GM19397 (cell line): ENCODE results near the gene SOST.

Experiments
- ATAC-seq: cut with Tn5 transposase; IDR thresholded peaks from one replicate; pipeline ENCODE4 v1.9.1; 2021; ENCODE audit warnings: mild to moderate bottlenecking, moderate library complexity; ENCODE audit not compliant: unreplicated experiment

Gene SOST

DNA sequence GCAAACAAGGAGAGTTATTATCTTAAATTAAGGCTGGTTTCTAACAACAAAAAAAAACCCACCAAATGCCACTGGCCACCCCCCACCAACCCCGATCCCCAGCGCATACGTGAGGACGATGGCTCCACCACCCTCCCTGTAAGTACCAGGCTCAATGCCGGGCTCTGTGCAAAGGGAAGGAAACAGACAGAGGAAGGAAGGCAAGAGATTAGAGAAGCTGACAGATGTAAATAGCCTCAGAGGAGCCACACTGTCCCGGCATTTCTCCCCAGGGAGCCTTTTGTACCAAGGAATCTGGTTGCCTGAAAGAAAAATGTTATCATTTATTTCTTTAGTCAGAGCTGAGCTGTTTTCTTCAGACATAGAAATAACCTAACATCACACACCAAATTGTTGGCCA, 13.1 kb downstream of the SOST start:
- ATAC-seq: no peak

DNA sequence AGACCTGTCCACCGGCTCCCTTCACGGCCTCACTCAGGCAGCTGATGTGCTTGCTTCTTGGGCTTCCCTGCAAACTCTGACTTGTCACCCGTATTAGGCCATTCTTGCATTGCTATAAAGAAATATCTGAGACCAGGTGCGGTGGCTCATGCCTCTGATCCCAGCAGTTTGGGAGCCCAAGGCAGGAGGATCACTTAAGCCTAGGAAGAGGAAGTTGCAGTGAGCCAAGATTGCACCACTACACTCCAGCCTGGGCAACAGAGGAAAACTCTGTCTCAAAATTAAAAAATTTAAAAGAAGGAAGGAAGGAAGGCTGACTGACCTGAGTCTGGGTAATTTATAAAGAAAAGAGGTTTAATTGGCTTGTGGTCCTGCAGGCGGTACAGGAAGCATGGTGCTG, 17.0 kb downstream of the SOST start:
- ATAC-seq: no peak

DNA sequence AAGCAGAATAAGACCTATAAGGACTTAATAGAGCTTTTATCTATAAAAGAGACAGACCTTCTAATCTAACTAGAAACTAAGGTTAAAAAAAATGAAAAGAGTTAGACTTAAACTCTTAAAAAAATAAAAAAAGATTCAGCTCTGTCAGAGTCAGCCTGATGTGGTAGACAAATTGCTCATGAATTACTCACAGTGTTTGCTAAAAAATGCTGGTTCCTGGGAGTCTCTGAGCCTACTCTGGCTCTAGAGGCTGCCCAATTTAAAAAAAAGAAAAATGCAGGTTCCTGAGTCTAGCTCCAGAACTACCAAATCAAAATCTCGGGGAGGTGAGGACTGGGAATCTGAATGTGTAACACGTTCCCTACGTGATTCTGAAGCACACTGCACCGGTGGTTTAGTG, 18.1 kb downstream of the SOST start:
- ATAC-seq: no peak

DNA sequence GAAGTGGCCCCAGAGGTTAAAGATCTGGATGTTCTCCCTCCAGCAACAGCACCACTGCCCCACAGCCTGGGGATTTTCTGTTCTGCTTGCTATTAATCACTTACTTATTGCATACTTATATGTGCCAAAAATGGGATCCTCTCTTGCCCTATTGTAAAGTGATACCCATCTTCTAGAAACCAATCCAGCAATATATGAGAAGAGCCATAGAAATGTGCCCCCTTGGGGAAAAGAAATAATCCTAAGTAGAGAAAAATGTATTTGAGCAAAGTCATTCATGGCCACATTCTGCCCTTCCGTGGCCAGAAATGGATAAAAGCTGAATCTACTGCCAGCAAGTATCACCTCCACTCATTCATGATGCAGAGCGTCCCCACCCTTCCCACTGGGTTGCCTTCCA, 20.9 kb downstream of the SOST start:
- ATAC-seq: no peak

DNA sequence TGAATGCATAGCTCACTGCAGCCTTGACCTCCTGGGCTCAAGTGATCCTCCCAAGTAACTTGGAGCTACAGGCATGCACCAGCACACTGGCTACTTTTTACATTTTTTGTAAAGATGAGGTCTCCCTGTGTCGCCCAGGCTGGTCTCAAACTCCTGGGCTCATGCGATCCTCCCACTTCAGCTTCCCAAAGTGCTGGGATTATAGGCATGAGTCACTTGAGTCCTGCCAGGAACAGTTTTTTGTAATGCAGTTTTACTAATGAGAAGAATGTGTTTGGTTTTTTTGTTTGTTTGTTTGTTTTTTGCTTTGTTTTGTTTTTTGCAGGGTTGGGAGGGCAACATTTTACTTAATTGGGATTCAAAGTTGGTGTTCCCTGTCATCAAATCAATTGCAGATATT, 22.2 kb downstream of the SOST start:
- no peak for ATAC-seq

DNA sequence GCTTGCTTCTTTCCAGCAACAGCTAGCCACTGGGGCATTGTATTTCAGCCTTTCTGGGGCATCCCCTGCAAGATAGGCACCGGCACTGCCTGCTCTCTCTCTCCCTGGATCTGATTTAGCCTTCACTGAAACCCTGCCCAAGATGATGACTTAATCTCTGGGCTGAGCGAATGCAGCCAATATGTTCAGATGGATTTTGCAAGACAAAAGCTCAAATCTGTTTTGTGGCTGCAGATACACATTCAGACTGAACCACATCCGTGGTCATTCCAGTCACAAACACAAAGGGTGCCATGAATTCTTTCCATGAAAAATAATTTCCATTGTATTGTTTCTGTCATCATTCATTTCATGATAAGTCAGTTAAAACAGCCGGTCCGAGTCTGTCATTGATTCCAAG, 24.2 kb downstream of the SOST start:
- ATAC-seq: no peak

DNA sequence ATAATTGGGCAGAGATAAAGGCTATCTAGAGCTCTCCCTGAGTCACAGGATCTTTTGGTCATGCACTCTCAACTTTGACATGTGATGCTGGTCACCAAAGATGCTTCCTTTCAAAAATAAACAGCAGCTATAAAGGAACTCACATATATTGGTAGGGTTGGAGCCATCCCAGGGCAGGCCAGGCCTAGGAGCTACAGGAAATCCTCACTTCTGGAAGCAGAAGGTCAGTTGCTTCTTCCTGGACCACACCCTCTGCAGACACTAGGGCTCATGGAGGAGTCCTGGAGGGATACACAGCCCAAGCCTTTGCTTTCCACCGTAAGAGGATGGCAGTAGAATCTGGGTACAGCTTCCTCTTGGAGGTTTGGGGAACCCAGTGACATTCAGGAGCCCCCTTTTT, 24.6 kb downstream of the SOST start:
- no peak for ATAC-seq

DNA sequence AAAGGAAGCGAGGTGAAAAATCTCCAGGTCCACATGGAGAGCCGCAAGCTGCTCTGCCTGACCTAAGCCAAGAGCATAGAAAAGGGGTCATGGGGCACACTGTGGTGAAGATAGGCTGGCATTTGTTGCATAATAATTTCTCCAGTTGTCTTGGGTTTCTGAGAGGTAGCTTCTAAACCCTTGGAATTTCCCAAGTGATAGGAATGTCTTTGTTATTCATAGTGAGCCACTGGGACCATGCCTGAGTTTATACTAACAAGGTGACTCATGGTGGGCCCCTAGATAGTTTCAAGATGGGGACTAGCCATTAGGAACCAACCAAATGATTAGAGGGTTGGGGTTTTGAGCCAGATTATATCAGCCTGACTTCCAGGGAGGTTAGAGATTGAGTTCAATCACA, 25.6 kb downstream of the SOST start:
- ATAC-seq: no peak

DNA sequence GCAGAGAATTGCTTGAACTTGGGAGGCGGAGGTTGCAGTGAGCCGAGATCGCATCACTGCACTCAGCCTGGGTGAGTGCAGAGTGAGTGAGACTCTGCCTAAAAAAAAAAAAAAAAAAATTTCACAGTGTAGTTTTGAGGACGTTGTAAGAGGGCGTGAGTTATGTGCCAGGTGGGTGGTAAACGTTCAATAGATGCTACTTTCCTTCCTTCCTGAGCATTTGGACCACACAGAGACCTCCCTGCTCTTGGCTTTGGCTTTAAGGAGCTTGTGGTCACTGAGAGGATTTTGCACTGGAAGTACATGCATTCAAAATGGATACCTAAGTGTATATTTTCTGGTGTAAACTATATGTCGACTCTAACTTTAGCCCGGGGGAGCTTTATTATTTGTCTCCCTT, 30.5 kb downstream of the SOST start:
- ATAC-seq: no peak

DNA sequence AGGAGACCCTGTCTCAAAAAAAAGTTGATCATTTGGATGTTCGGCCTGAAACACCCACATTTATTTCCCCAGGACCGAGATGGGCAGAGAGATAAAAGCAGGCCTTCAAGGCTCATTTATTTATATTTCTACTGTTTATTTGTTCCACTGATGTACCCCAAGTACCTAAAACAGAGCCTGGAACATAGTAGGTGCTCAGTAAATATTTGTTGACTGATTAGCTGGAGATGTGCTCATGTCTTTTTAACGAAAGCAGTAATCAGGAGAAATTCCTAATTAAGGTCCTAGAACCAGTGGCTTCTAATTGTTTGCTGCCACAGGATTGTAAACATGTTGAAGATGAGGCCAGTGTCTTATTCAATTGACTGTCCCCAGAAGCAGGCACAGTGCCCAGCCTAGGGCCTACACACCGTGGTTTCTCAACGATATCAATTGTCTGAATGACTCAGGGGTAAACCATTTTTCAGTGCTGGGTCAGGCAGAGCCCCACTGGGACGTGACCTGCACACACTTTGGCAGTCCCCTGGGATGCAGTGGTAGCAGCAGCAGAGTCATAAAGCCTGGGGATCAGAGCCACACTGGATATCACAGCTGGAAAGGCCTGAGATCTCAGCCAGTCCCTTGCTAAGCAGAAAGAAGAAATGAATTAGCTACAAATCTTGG, 34.8 kb downstream of the SOST start:
- no peak for ATAC-seq

DNA sequence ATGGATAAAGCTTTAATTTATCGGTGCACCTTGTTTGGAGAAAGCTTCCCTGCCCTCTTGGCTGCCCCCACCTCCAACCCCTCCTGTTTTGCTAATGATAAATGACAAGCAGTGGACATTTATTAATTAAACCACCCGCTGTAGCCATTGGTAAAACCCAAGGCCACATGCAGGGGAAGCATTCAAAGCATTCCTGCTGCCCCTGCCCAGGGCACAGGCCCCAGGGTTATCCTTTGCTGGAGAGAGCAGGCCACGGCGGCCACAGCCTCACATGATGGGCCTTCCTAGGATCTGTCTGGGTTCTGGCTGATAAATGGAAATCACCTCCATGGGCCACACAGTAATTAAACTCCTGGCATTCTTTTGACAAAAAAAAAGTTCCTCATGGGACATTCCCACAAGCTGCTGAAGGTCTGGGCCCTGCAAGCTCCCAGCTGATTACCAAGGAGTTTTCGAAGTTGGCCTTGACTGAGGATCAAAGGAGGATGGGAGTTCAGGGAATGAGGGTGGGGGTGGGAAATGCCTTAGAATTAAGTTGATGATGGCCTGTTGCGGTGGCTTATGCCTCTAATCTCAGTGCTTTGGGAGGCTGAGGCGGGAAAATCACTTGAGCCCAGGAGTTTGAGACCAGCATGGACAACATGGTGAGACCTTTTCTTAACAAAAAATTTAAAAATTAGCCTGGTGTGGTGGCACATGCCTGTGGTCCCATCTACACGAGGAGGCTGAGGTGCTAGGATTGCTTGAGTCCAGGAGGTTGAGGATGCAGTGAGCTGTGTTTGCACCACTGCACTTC, 35.5 kb downstream of the SOST start:
- no peak for ATAC-seq

DNA sequence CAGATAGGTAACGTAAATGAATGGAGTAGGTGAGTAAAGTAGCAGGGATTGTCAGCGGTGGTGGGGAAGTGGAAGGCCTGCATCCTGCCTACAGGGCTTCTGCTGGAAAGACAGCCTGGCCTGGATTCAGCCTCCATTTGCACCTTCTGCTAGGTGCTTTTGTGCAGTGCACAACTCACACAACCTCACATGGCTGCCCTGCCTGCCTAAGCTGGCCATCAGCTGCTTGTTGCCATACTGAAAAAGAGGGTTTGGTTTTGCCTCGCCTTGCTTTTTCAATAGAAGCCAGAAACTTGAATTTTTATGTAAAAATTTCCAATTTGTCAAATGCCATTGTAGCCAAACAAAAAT, 36.3 kb downstream of the SOST start:
- ATAC-seq: no peak

DNA sequence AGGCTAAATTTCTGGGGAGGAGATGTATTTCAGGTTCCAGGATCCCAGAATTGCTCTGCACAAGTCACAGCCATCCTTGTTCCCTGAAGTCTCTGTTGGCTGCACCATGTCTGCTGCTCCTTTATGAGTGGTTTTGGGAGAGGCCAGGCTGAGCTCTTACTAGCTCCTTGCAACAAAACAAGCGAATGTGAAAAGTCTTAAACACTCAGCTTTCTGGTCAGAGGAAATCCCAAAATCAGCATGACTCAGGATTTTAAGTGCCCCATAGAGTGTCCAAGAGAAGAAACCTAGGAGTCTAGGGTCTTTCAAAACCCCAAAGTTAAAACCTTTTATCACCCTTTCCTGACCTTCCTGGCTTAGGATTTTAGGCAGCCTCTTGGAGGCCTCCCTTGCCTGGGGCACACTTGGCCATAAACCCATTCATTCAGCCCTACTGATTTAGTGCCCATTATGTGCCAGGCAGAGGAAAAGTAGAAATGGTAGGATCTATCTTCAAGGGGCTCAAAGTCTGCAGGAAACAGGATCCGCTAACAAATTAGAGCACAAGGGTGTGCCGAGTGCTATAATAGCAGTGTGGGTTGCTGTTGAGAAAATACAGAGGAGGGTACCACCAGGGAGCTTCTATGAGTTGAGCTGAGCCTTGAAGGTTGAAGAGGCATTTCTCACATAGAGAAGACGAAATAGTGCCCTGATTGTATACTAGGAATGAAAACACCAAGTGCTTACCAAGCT, 36.9 kb downstream of the SOST start:
- ATAC-seq: no peak

DNA sequence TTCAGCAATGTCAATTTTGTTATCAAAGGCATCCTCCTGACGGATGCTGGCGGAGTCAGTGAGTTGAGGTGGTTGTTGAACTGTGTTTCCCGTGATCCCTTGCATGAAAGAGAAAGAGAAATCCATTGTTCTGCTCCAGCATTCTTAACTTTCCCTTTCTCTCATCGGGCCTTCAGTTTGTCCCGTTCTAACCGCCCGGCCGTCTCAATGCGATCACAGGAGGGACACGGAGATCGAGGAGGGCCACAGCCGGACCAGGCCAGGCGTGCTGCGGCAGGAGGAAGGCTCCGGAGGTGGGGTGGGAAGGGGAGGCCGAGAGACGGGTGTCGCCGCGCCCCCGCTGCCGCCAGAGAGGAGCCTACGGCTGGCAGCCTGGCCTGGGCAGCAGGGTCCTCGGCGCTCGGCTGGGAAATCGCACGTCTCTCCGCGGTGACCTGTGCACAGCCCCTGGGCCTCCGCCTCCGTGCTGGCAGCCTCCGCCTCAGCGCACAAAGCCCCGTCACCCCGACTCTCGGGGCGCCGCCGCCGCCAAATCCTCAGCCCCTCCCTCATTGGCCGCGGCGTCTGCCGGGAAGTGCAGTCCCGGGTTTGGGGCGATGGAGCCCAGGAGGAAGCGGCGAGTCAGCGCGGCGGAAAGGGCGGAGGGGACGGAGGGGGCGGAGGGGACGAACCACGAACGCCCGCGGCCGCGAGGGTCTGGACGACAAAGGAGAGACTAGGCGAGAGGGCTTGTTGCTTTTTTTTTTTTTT, 38.1 kb downstream of the SOST start:
- peak; percentile 65 for ATAC-seq

DNA sequence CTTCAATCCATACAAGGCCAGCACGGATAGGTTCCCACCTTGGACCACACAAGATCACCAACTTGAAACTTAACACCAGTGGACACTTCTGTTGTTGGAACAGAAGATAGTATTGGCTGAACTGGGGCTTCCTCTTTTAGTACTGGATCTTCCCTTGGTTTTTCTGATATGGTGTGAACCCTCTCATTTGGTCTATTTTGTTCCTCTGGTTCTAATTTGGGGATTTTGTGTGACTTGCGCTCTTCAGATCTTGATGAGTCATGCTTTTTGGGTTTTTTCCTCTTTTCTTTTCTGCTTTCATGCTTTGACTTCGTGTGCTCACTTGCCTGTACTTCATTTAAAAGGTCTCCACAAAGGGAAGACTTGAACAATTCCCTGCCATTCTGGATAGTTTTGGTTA, 39.0 kb downstream of the SOST start:
- ATAC-seq: no peak

DNA sequence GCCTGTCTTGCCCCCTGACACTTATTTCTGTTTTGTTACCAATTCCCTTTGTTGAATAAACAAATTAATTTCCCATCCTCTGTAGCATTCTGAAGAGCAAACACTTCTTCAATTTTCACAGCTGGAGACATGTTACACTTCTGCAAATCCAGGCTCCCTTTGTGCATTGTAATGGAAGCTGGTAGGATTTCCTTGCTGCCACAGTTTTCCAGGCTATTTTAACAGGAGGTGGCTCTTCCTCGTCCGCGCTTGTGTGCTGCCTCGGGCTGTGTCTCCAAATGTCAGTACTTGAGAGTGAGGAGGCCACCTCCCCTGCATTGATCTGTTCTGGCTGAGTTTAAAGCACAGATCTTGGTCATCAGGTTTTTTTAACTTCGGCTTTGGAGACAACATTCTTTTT, 40.0 kb downstream of the SOST start:
- no peak for ATAC-seq

DNA sequence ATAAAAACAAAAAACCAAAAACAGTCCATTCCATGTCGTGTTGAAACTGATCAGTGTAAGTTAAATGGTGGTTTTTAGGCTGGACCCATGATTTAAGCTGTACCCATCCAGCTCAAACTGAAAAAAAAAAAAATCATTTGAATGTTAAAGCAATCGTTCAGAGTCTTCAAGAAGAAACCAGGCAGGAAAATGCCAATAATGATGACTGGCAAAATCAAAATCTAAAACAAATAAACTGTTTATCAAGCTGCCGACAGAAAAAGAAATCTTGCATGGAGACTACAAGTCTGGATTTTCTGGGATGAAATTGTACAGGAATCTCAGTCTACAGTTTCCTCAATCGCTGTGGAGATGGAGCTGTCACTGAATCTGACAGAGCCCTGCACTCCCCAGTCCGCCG, 40.7 kb downstream of the SOST start:
- ATAC-seq: no peak

DNA sequence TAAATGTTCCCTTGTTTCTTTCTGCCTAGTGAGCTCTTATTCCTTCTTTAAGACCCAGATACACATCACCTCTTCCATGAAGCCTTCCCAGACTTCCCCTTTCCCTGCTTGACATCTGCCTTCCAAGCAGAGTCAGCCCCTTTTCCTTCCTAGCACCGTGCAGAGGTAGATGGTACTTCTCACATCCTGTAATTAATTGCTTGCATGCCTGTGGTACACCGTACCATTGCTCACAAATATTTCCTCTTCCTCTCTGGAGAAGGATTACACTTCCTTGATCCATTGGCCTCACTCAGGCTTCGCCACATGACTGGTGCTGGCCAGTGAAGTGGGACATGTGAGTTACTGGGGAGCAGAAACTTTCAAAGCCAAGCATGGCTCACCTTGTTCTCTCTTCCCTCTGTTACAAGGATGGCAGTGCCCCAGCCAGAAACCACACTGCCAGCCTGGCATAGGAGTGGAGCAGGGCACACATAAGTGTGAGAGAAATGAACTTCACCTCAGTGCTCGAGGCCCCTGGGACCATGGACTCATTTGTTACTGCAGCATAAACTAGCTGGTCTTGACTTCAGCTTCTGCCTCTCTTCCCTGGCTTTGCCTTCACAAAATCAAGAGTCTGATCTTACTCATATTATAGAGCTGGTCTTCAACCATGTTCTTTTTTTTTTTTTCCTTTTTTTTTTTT, 44.0 kb downstream of the SOST start:
- no peak for ATAC-seq

DNA sequence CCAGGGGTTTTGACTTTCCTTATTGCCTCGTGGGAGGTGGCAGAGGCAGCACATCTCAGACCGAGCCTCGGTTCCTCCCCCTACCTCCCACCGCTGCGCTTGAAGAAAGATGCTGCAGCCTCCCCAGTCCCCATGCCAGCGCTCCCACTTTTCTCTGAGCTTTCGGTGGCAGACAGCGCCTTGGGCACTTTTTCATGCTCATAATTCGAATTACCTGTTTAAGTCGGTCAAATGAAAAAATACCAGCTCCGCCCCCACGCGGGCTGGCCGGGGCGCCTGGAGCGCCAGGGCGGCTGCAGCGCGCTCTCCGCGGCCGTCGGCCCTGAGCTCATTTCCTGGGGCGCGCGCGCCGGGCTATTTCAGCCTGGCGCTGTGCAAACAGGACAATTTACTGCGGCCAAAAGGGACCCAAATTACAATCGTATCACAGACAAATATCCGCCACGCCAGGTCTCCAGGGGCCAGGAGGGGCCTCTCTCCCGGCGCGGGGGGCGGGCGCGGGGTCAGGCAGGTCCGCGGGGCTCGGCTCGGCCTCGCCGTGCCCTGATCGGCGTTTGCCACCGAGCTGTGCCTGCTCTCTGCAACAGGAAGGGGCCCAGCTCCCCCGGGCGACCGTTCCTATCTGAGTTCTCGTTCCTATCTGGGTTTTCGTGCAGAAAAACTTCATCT, 45.0 kb downstream of the SOST start:
- ATAC-seq: no peak

DNA sequence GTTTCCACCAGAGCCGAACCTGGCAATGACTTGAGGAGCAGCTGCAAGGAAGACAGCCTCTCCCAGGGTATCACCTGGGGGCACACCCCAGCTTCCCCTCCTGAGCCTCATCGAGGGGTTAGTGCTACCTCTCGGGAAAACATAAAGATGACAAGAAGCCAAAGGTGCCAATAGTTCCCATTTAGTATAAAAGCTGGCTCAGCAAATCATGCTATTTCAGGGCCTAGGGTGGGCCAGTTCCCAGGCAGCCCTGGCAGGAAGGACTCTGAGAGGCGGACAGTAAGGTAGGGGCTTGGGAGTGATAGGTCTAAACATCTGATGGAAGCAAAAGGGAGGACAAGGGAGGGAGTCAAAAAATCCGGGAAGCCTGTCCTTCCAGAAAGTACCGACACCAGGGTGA, 46.2 kb downstream of the SOST start:
- no peak for ATAC-seq
